Stimulated activated CD8-positive, alpha-beta memory T cell treated with anti-CD3 and anti-CD28 coated beads, Interleukin-2, amount 100 ng/mL, for 48 hours (primary cell): Measurements from ENCODE around the gene COL4A2.
"Not testable (repeated sequence)": the region's sequence is repeated elsewhere in the genome, so short reads cannot be mapped to it uniquely, and the experiment has no call there.

Source experiments
- DNase-seq, 2 donors: peaks; one replicate each; pipeline ENCODE4 v3.0.0-alpha.2; 2020; ENCODE audit warnings: low read depth in 2 of 2

COL4A2 gene

DNA sequence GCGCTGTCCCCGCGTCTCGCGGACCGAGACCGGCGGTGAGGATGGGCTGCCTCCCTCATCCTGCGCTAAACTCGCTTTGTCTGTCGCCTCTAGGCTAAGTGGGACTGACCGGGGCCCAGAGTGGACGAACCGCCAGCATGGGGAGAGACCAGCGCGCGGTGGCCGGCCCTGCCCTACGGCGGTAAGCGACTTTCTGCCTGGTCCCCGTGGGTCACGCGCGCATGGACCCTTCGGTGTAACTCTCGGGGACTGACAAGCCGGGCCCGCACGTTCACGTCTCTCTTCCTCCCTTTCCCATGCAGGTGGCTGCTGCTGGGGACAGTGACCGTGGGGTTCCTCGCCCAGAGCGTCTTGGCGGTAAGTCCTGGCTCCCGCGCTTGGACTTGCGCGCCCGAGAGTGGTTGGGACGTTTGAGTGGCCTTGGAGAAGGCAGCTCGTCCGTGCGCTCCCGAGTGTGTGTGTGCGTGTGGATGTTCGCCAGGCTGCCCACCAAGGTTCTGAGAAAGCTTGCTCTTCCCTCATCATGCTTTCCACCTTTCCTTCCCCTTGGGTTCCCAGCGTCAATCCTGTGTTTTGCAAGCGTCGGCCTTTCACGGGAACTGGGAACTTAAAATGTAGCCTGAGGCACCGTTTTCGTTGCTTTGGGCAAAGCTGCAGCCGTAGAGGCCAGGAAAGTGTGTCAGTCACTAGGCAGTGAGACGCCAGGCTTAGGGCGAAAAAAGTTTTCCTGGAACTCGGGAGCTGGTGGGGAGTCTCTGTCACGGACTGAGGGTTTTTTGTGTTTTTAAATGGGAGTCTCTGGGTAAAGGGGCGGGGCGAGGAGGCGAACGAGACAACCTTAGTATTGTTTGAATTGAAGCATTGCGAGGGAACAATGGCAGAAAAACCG, 927 bp downstream of the COL4A2 start:
- no peak for DNase-seq

DNA sequence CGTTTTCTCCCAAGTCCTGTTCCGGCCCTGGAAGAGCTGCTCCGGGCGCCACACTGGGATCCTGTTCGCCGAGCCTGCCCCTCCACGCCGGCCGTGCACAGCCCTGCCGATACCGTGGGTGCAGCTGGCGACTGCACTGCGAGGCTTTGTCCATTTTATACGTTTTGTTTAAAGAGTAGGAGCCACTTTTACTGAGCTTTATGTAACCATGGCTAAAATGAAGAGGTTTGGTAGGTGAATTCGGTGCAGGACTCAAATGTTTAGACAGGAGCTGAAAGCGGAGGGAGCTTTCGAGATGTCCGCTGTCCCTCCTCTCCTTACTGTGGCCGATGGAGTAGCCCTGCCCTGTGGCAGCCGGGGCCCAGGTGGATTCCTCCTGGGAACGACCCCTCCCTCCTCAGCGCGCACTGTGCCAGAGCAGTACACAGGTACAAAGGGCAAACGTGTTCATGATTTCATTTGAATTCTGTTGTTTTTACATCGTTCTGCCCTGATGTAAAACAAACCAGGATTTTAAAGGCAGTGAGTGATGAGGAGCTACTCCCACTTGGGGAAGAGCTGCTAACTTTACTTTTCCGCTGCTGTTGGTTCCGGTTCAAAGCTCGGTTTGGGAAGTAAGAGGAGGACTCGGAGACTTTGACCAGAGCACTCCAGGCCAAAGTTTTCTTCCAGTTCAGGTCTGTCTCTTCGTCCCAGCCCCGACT, 1.7 kb downstream of the COL4A2 start:
- DNase-seq, result no peak

DNA sequence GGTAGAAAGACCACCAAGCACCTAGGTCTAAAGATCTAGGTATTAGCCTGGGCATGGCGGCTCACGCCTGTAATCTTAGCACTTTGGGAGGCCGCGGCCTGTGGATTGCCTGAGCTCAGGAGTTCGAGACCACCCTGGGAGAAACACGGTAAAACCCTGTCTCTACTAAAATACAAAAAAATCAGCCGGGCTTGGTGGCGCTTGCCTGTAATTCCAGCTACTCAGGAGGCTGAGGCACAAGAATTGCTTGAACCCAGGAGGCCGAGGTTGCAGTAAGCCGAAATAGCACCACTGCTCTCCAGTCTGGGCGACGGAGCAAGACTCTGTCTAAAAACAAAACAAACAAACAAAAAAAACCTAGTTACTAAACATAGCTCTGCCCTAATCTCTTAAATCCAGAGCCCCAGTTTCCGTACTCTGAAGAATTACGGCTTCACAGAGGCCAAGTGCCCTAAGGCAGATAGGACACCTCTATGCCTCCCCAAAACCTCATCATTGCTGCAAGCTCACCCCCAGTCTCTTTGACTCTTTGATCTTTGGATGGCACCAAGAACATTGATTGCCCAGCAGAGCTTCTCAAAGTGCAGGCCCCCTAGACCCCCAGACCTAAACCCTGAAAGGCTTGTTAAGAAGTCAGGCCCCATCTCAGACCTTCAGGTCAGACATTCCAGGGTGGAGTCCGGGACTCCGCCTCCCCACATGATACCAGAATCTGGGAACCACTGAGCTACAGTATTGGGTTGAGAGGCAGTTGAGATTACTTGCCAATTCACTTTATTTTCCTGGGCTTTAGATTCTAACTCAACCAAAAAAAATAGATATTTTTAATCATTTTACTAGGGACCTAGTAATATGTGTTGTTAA, 2.8 kb downstream of the COL4A2 start:
- DNase-seq, result no peak

DNA sequence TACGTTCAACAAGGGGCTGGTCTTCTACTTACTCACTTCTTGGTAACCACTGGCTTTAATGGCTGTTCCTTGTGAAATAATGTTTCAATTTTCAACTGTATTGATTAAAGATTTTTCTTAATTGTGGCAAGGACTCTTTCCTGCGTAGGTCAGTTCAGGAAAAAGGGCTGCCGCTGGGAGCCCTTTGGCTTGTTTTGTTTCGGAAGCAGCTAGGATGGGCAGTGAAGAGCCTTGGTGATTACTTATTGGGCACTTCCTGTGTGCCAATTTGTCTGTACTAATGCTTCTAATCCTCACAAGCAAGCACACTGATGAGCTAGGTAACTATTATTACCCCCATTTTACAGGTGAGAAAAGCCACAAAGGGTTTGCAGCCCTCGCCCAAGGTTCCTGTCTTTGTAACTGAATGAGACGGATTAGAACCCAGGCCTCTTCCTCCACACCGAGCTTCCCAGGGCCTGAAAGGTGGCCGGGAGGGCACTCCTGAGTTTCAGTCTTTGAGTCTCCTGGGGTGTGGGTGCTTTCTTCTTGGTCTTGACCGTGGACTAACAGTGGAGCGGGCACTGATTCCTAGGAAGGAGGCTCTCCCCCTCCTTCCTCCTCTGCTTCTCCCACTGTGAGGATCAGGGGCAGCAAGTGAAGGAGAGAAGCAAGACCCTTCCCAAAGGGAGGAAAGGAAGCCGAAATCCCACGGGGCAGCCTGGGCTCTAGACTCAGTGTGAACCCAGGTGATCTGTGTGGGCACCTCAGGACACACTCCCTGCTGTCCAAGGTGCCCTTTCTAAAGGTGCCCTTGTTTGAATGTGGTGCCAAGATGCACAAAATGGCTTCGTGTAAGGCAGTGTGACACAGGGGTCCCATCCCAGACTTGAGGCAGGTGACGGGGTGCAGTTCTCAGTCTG, 3.7 kb downstream of the COL4A2 start:
- no peak for DNase-seq

GRCh38 chr13:110311443-110312338, 4.6 kb downstream of the COL4A2 start:
- DNase-seq, result no peak

GRCh38 chr13:110312339-110313031, 5.4 kb downstream of the COL4A2 start:
- DNase-seq, result no peak

DNA sequence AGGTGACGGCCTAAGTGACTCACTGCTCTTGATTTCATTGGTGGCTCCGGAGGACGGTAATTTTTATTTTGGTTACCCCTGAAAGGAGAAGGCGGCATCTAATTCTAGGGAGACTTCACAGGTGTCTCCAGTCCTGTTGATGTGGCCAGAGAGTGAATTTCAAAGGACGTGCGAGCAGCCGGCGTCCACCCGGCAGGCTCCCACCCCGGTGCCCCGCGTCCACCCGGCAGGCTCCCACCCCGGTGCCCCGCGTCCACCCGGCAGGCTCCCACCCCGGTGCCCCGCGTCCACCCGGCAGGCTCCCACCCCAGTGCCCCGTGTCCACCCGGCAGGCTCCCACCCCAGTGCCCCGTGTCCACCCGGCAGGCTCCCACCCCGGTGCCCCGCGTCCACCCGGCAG, 6.2 kb downstream of the COL4A2 start:
- DNase-seq, result not testable (repeated sequence)

DNA sequence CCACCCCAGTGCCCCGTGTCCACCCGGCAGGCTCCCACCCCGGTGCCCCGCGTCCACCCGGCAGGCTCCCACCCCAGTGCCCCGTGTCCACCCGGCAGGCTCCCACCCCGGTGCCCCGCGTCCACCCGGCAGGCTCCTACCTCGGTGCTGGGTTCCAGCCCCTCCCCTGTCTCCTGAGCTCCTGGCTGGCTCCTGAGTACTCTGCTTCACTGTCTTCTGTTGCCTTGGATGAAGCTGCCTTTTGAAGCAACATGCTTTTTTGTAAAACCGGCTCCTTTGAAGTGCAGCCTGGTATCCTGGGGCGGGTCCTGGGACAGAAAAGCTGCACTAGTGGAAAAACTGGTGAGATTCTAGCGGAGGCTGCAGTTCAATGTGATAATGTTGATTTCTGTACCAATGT, 6.6 kb downstream of the COL4A2 start:
- not testable (repeated sequence) for DNase-seq

GRCh38 chr13:110314516-110315245, 7.6 kb downstream of the COL4A2 start:
- DNase-seq, result no peak

- DNase-seq, result no peak
Measured at GRCh38 chr13:110316196-110316595, 9.1 kb downstream of the COL4A2 start.

- DNase-seq, result no peak
Measured at GRCh38 chr13:110317093-110317492, 10.0 kb downstream of the COL4A2 start.

- DNase-seq, result no peak
Measured at GRCh38 chr13:110317496-110318195, 10.6 kb downstream of the COL4A2 start.

- DNase-seq, result no peak
Measured at GRCh38 chr13:110318920-110319319, 11.8 kb downstream of the COL4A2 start.

DNA sequence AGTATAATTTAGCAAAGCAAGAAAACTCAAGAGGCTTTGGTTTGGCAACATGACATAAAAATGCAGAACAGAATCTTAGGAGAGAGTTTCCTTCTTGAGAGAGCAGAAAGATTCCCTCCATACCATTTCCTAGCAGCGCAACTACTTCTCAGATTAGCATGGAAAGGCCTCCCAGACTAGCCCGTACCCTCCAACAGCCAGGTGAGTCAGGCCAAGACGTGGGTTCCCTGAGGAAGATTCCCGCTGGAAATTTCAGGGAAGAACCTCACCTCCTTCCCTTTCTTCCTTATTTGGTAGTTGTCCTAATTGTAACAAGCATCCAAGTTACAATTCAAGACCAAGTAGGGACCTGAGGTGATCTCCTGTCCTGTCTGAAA, 12.3 kb downstream of the COL4A2 start:
- DNase-seq, result no peak

- DNase-seq, result peak in 1 of 2 donors; percentile 18
Measured at GRCh38 chr13:110319774-110320509, 12.9 kb downstream of the COL4A2 start.

DNA sequence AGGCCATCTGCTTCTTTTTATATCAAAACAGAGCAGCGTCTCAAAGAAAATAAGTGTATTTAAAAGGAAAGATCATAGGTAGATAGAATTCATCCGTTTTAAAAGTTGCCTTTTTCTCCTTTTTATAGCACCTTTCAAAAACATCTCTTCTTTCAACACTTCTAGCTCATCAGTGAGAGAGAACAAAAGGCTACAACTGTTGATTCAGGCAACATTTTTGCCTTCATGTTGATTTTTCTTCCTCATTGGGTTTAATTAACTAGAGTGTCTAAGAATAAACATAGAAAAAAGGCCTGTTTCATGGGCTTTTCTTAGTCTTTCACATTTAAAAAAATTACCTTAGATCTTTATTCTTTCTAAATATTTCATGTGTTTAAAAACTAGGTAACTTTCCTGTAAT, 13.6 kb downstream of the COL4A2 start:
- no peak for DNase-seq

DNA sequence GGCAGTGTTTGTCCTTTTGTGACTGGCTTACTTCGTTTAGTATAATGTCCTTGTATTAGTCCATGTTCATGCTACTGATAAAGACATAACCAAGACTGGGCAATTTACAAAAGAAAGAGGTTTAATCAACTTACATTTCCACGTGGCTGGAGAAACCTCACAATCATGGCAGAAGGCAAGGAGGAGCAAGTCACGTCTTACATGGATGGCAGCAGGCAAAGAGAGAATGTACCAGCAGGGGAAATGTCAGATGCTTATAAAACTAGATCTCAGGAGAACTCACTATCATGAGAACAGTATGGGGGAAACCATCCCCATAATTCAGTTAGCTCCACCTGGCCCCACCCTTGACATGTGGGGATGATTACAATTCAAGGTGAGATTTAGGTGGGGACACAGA, 14.5 kb downstream of the COL4A2 start:
- not testable (repeated sequence) for DNase-seq
